Neuronal stem cell (in vitro differentiated cells): Measurements from ENCODE around the gene OR56A4.
"Not testable (repeated sequence)": the region's sequence is repeated elsewhere in the genome, so short reads cannot be mapped to it uniquely, and the experiment has no call there.

Experiments
- DNase-seq: peaks from one replicate; pipeline ENCODE4 v3.0.0-alpha.2; 2013; ENCODE audit warnings: low spot score
- H2AFZ ChIP-seq: one replicate; pipeline ENCODE4 v1.6.1; 2013; ENCODE audit warnings: mild to moderate bottlenecking, low read length, inconsistent platforms
- H2AK5ac ChIP-seq: 2 replicates; pipeline ENCODE4 v1.6.1; 2013; ENCODE audit warnings: low read depth, mild to moderate bottlenecking, inconsistent platforms, low read length, moderate library complexity, mixed read lengths
- H2BK120ac ChIP-seq: 2 replicates; pipeline ENCODE4 v1.6.1; 2013; ENCODE audit warnings: low read depth, mild to moderate bottlenecking, inconsistent platforms, low read length, moderate library complexity, mixed read lengths
- H2BK12ac ChIP-seq: one replicate; pipeline ENCODE4 v1.6.1; 2013; ENCODE audit warnings: low read length, inconsistent platforms
- H2BK15ac ChIP-seq: 2 replicates; pipeline ENCODE4 v1.6.1; 2013; ENCODE audit warnings: mild to moderate bottlenecking, low read length, inconsistent platforms, mixed read lengths
- H2BK5ac ChIP-seq: one replicate; pipeline ENCODE4 v1.6.1; 2013; ENCODE audit warnings: inconsistent platforms, mild to moderate bottlenecking, low read length, moderate library complexity
- H3K14ac ChIP-seq: one replicate; pipeline ENCODE4 v1.6.1; 2013; ENCODE audit warnings: low read length, inconsistent platforms
- H3K18ac ChIP-seq: 2 replicates; pipeline ENCODE4 v1.6.1; 2013; ENCODE audit warnings: low read length, inconsistent platforms
- H3K23ac ChIP-seq: 2 replicates; pipeline ENCODE4 v1.6.1; 2013; ENCODE audit warnings: low read depth, mild to moderate bottlenecking, mixed read lengths, low read length, inconsistent platforms; ENCODE audit not compliant: poor library complexity
- H3K27ac ChIP-seq: replicated peaks from 3 replicates; pipeline ENCODE4 v1.5.1; 2013; ENCODE audit warnings: low read length, inconsistent platforms
- H3K27me3 ChIP-seq, 3 experiments: 2 replicates each; pipeline ENCODE4 v1.6.1; 2013; ENCODE audit warnings: low read length in 3 of 3, mild to moderate bottlenecking in 2 of 3, inconsistent platforms in 1 of 3, low read depth in 1 of 3, mixed read lengths in 1 of 3, moderate library complexity in 1 of 3; ENCODE audit not compliant: control insufficient read depth in 3 of 3, insufficient read depth in 3 of 3
- H3K36me3 ChIP-seq, 2 donors: replicated peaks in 1 of 2; 2 replicates each; pipeline ENCODE4 v1.6.1; 2013; ENCODE audit warnings: low read length in 2 of 2; ENCODE audit not compliant: control insufficient read depth in 2 of 2, insufficient read depth in 2 of 2
- H3K4ac ChIP-seq: 2 replicates; pipeline ENCODE4 v1.6.1; 2013; ENCODE audit warnings: inconsistent platforms, mild to moderate bottlenecking, low read length, moderate library complexity
- H3K4me1 ChIP-seq, 2 donors: 1 replicate in 1 of 2; 2 replicates in 1 of 2; pipeline ENCODE4 v1.6.1; 2013; ENCODE audit warnings: low read length in 2 of 2, low read depth in 1 of 2; ENCODE audit not compliant: control insufficient read depth in 2 of 2, insufficient read depth in 1 of 2
- H3K4me2 ChIP-seq: one replicate; pipeline ENCODE4 v1.6.1; 2013; ENCODE audit warnings: mild to moderate bottlenecking, low read length, inconsistent platforms; ENCODE audit not compliant: insufficient read depth, poor library complexity, severe bottlenecking
- H3K4me3 ChIP-seq, 2 donors: 2 replicates each; pipeline ENCODE4 v1.5.1; 2013; ENCODE audit warnings: low read length in 2 of 2, mild to moderate bottlenecking in 2 of 2, inconsistent platforms in 1 of 2, moderate library complexity in 1 of 2
- H3K79me1 ChIP-seq: one replicate; pipeline ENCODE4 v1.6.1; 2013; ENCODE audit warnings: low read depth, mild to moderate bottlenecking, inconsistent platforms, low read length, moderate library complexity
- H3K9ac ChIP-seq: one replicate; pipeline ENCODE4 v1.6.1; 2013; ENCODE audit warnings: mild to moderate bottlenecking, low read depth, low read length, inconsistent platforms; ENCODE audit not compliant: poor library complexity
- H3K9me3 ChIP-seq, 2 donors: replicated peaks in 1 of 2; 2 replicates each; pipeline versions ENCODE3 to v1.6.1; 2013; ENCODE audit warnings: low read length in 2 of 2, mild to moderate bottlenecking in 2 of 2, inconsistent platforms in 1 of 2, low read depth in 1 of 2, mixed read lengths in 1 of 2, moderate library complexity in 1 of 2; ENCODE audit not compliant: control insufficient read depth in 2 of 2, insufficient read depth in 1 of 2
- H4K8ac ChIP-seq: one replicate; pipeline ENCODE4 v1.6.1; 2013; ENCODE audit warnings: low read depth, mild to moderate bottlenecking, inconsistent platforms, low read length, moderate library complexity
- H4K91ac ChIP-seq: one replicate; pipeline ENCODE4 v1.6.1; 2013; ENCODE audit warnings: low read length, low read depth, mild to moderate bottlenecking, inconsistent platforms; ENCODE audit not compliant: poor library complexity
- WGBS, 2 donors: extraction: QIAGEN DNeasy Blood & Tissue Kit; methylation state at CpG; one replicate each; pipeline ENCODE4 v1.1.7; 2013; ENCODE audit warnings: missing lambda C conversion rate in 2 of 2, mixed read lengths in 1 of 2; ENCODE audit not compliant: insufficient read length in 2 of 2, insufficient replicate concordance in 1 of 2; ENCODE audit errors: extremely low coverage in 2 of 2; 5-methylcytosine and 5-hydroxymethylcytosine counted together

The OR56A4 gene

GRCh38 chr11:5967708-5968107, 39.0 kb downstream of the OR56A4 start:
- no peak overlapping the region for H2BK120ac ChIP-seq

GRCh38 chr11:5966958-5967357, 39.8 kb downstream of the OR56A4 start:
- Histone ChIP-seq H3K4me2 (no peak overlapping the region), H2BK15ac (no peak overlapping the region), H3K27me3 (no peaks in the 10 kb centered on the region), H2BK12ac (no peak overlapping the region), H2BK5ac (no peak overlapping the region), H3K4ac (no peak overlapping the region), H2AK5ac (no peak overlapping the region), H3K4me1 (no peaks in the 10 kb centered on the region), H3K9ac (no peak overlapping the region), H3K14ac (no peak overlapping the region), H3K79me1 (no peaks in the 10 kb centered on the region), H3K36me3 (no peaks in the 10 kb centered on the region), H3K4me3 (no peak overlapping the region), H3K18ac (no peak overlapping the region), H4K91ac (no peak overlapping the region), H3K23ac (no peak overlapping the region), H2BK120ac (no peak overlapping the region), H3K27ac (no peak overlapping the region), H3K9me3 (peaks cover 0 to 4% of the 10 kb centered on the region in 2 donors), H4K8ac (no peak overlapping the region), H2AFZ (no peak overlapping the region)
- WGBS, 2 donors = no CpG with 5 or more reads among the region's 2 CpGs
- no peak for DNase-seq

More at GRCh38 chr11:5967708-5968107, 39.0 kb downstream of the OR56A4 start:
- no peak overlapping the region for H2AFZ ChIP-seq
- H3K79me1 ChIP-seq = no peaks in the 10 kb centered on the region
- H3K9ac ChIP-seq = no peak overlapping the region
- H3K18ac ChIP-seq = no peak overlapping the region
- H3K9me3 ChIP-seq = peaks cover 0 to 4% of the 10 kb centered on the region in 2 donors
- H4K91ac ChIP-seq = no peak overlapping the region
- DNase-seq = no peak
- no peak overlapping the region for H3K27ac ChIP-seq
- no peak overlapping the region for H2BK5ac ChIP-seq
- no peak overlapping the region for H3K14ac ChIP-seq
- no peak overlapping the region for H2BK15ac ChIP-seq
- no peaks in the 10 kb centered on the region for H3K4me1 ChIP-seq
- no peak overlapping the region for H4K8ac ChIP-seq
- no peak overlapping the region for H3K4ac ChIP-seq
- peak overlapping the region; percentile 20 for H3K23ac ChIP-seq
- no peak overlapping the region for H3K4me2 ChIP-seq
- H3K27me3 ChIP-seq = no peaks in the 10 kb centered on the region
- H3K4me3 ChIP-seq = no peak overlapping the region
- no peaks in the 10 kb centered on the region for H3K36me3 ChIP-seq
- WGBS, 2 donors = no CpG with 5 or more reads among the region's 3 CpGs
- no peak overlapping the region for H2AK5ac ChIP-seq
- H2BK12ac ChIP-seq = no peak overlapping the region

DNA sequence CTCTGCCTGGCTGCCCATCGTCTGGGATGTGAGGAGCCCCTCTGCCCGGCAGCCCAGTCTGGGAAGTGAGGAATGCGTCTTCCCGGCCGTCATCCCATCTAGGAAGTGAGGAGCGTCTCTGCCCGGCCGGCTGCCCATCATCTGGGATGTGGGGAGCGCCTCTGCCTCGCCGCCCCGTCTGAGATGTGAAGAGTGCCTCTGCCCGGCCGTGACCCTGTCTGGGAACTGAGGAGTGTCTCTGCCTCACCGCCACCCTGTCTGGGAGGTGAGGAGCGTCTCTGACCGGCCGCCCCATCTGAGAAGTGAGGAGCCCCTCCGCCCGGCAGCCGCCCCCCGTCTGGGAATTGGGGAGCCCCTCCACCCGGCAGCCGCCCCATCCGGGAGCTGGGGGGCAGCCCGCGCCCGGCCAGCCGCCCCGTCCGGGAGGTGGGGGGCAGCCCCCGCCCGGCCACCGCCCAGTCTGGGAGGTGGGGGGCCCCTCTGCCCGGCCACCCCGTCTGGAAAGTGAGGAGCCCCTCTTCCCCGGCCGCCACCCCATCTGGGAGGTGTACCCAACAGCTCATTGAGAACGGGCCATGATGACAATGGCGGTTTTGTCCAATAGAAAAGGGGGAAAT, 45.9 kb downstream of the OR56A4 start:
- DNase-seq, H2AK5ac ChIP-seq, H3K27me3 ChIP-seq, H3K4me2 ChIP-seq, H3K79me1 ChIP-seq, H2BK12ac ChIP-seq, H3K4me3 ChIP-seq, H4K8ac ChIP-seq, H3K27ac ChIP-seq, H2BK5ac ChIP-seq, H3K18ac ChIP-seq, H4K91ac ChIP-seq, H2BK120ac ChIP-seq, H3K9ac ChIP-seq, H3K4me1 ChIP-seq, H3K23ac ChIP-seq, H2AFZ ChIP-seq, H2BK15ac ChIP-seq, H3K14ac ChIP-seq, H3K4ac ChIP-seq, H3K36me3 ChIP-seq, H3K9me3 ChIP-seq: not testable (repeated sequence)
- no CpG with 5 or more reads among the region's 40 CpGs for WGBS, 2 donors

GRCh38 chr11:5955586-5955985, 51.2 kb downstream of the OR56A4 start:
- Histone ChIP-seq H3K9ac (no peak overlapping the region), H2BK5ac (no peak overlapping the region), H3K79me1 (no peaks in the 10 kb centered on the region), H3K9me3 (no peaks in the 10 kb centered on the region), H4K8ac (no peak overlapping the region), H2BK120ac (no peak overlapping the region), H3K4me3 (no peak overlapping the region), H2AFZ (no peak overlapping the region), H3K36me3 (no peaks in the 10 kb centered on the region), H3K14ac (no peak overlapping the region), H3K23ac (no peak overlapping the region), H2AK5ac (no peak overlapping the region), H3K27me3 (no peaks in the 10 kb centered on the region), H3K27ac (no peak overlapping the region), H3K4ac (no peak overlapping the region), H3K4me2 (no peak overlapping the region), H4K91ac (no peak overlapping the region), H2BK12ac (no peak overlapping the region), H3K18ac (no peak overlapping the region), H3K4me1 (no peaks in the 10 kb centered on the region), H2BK15ac (no peak overlapping the region)
- no CpG with 5 or more reads among the region's 3 CpGs for WGBS, 2 donors
- DNase-seq = no peak
